GM12892 (cell line): ENCODE results near the gene GRIN1.

Source experiments
- POLR2A ChIP-seq: IDR thresholded peaks from 2 replicates; pipeline ENCODE4 v1.6.1; 2011; ENCODE audit warnings: low read depth, low read length, control low read depth
- POLR2AphosphoS5 ChIP-seq: IDR thresholded peaks from 2 replicates; pipeline ENCODE4 v1.6.1; 2011; ENCODE audit warnings: low read depth, low read length, control low read depth
- TAF1 ChIP-seq: IDR thresholded peaks from 2 replicates; pipeline ENCODE4 v1.6.1; 2011; ENCODE audit warnings: low read depth, mild to moderate bottlenecking, control low read depth, low read length, borderline replicate concordance

- TF ChIP-seq POLR2A (no peak), POLR2AphosphoS5 (no peak), TAF1 (no peak)
Observed at GRCh38 chr9:137190315-137190856, 51.4 kb downstream of the GRIN1 start.
